Neural cell (in vitro differentiated cells): ENCODE measurements around the gene CDC37L1.

Source experiments
- CTCF ChIP-seq: fragments of 450-650 bp; IDR thresholded peaks from 2 replicates; pipeline ENCODE4 v1.5.1; 2014; ENCODE audit warnings: antibody characterized with exemption, mild to moderate bottlenecking, moderate library complexity; ENCODE audit not compliant: poor library complexity, severe bottlenecking
- EP300 ChIP-seq: fragments of 450-650 bp; conservative IDR thresholded peaks from 2 replicates; pipeline ENCODE4 v1.6.1; 2014; ENCODE audit warnings: antibody characterized with exemption, mild to moderate bottlenecking, moderate library complexity; ENCODE audit not compliant: poor library complexity, severe bottlenecking
- EZH2 ChIP-seq: fragments of 200-600, 300-800 bp; shearing (Covaris generic), sonication (generic); IDR thresholded peaks from 2 replicates; pipeline ENCODE4 v1.6.1; 2014; ENCODE audit warnings: antibody characterized with exemption, low read length, borderline replicate concordance, mild to moderate bottlenecking; ENCODE audit not compliant: insufficient read depth, poor library complexity, severe bottlenecking
- POLR2AphosphoS5 ChIP-seq: IDR thresholded peaks from 2 replicates; pipeline ENCODE4 v1.6.1; 2012
- RAD21 ChIP-seq: fragments of 450-650 bp; conservative IDR thresholded peaks from 2 replicates; pipeline ENCODE4 v1.6.1; 2014; ENCODE audit warnings: antibody characterized with exemption, mild to moderate bottlenecking, moderate library complexity
- REST ChIP-seq: IDR thresholded peaks from 2 replicates; pipeline ENCODE4 v1.6.1; 2012; ENCODE audit warnings: borderline replicate concordance

GRCh38 chr9:4704129-4704528 is 24.8 kb downstream of the CDC37L1 start:
- TF ChIP-seq POLR2AphosphoS5 (no peak), CTCF (no peak), EP300 (no peak), REST (no peak), EZH2 (no peak), RAD21 (no peak)
